ENCODE results near the gene KLRF1. TPM values are rescaled to one million over a fixed set of nuclear protein-coding genes. Genes with fewer than 3 reads are reported as not detected.

KLRF1 gene
- polyA plus RNA-seq, 1 donor from 2014 or later, result 3.0 TPM

- Mint-ChIP-seq H3K4me3 (no peak overlapping the region), H3K27ac (no peak overlapping the region), H3K27me3 (peaks cover 7% of the 10 kb centered on the region), H3K4me1 (no peaks in the 10 kb centered on the region), H3K9me3 (peaks cover 0 to 4% (median 4%) of the 10 kb centered on the region in 3 donors), H3K36me3 (peaks cover 1% of the 10 kb centered on the region)
Measured at GRCh38 chr12:9829982-9830381, 2.7 kb downstream of the KLRF1 start.

- Mint-ChIP-seq H3K4me1 (no peaks in the 10 kb centered on the region), H3K27ac (no peak overlapping the region), H3K36me3 (peaks cover 1% of the 10 kb centered on the region), H3K27me3 (peaks cover 3% of the 10 kb centered on the region), H3K4me3 (no peak overlapping the region), H3K9me3 (peaks cover 0 to 1% (median 0%) of the 10 kb centered on the region in 3 donors)
Measured at GRCh38 chr12:9831720-9832119, 4.4 kb downstream of the KLRF1 start.

DNA sequence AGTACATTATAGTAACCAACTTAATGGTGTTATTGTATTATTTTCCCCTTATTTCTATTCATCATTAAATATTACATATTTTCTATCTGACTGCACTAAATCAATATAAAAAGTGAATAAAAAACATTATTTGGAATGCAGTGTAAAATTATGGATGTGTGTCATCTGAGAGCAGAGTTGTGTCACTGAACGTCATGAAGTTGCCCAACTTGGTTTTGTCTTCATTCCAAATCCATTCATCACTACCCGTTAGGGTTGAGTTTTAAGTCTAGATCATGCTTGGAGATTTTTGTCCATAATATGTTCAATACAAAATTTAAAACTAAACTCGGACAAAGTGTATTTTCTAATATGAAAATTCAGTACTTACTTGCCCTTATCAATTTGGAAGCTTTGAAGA is 16.1 kb downstream of the KLRF1 start:
- peaks cover 0 to 1% (median 0%) of the 10 kb centered on the region in 3 donors for H3K9me3 Mint-ChIP-seq
- no peak overlapping the region for H3K27ac Mint-ChIP-seq
- no peaks in the 10 kb centered on the region for H3K36me3 Mint-ChIP-seq
- no peak overlapping the region for H3K4me3 Mint-ChIP-seq
- no peaks in the 10 kb centered on the region for H3K4me1 Mint-ChIP-seq
- peaks cover 5% of the 10 kb centered on the region for H3K27me3 Mint-ChIP-seq

DNA sequence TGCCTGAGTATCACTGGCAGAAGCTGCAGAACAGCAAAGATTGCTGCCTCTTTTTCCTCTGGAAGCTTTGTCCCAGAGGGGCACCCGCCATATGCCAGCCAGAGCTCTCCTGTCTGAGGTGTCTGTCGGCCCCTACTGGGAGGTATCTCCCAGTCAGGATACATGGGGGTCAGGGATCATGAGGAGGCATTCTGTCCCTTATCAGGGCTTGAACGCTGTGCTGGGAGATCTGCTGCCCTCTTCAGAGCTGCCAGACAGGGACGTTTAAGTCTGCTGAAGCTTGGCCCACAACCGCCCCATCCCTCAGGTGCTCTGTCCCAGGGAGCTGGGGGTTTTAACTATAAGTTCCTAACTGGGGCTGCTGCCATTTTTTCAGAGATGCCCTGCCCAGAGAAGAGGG is 21.6 kb downstream of the KLRF1 start:
- H3K27me3 Mint-ChIP-seq, result peaks cover 16% of the 10 kb centered on the region
- no peak overlapping the region for H3K27ac Mint-ChIP-seq
- H3K4me1 Mint-ChIP-seq, result no peaks in the 10 kb centered on the region
- H3K9me3 Mint-ChIP-seq, result peaks cover 0 to 1% (median 0%) of the 10 kb centered on the region in 3 donors
- no peaks in the 10 kb centered on the region for H3K36me3 Mint-ChIP-seq
- H3K4me3 Mint-ChIP-seq, result no peak overlapping the region

GRCh38 chr12:9851050-9851449 is 23.8 kb downstream of the KLRF1 start:
- Mint-ChIP-seq H3K4me3 (no peak overlapping the region), H3K4me1 (peaks cover 0 to 2% (median 0%) of the 10 kb centered on the region in 3 donors), H3K36me3 (peaks cover 2% of the 10 kb centered on the region), H3K27me3 (peaks cover 20% of the 10 kb centered on the region), H3K27ac (no peak overlapping the region), H3K9me3 (peaks cover 0 to 1% (median 0%) of the 10 kb centered on the region in 3 donors)

DNA sequence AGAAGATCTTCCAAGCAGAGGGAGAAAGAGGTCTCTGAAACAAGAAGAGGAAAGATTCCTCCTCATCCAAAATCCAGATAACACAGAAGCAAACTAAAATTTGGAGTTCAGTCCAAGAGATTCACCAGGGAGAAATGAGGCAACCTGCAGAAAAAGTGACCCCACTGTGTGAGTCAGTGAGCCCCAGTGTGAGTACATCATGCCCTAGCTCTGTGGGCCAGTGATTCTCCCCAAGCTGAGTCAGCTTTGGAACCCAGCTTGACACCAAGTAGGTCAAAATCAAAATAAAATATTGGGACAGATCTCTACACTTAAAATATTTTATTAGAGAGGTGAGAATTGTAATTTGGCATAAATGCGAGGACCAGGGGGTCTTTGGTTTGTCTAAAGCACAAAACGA is 24.6 kb downstream of the KLRF1 start:
- H3K4me1 Mint-ChIP-seq, result peaks cover 0 to 2% (median 0%) of the 10 kb centered on the region in 3 donors
- peaks cover 2% of the 10 kb centered on the region for H3K36me3 Mint-ChIP-seq
- peaks cover 0 to 1% (median 0%) of the 10 kb centered on the region in 3 donors for H3K9me3 Mint-ChIP-seq
- peaks cover 18% of the 10 kb centered on the region for H3K27me3 Mint-ChIP-seq
- H3K4me3 Mint-ChIP-seq, result no peak overlapping the region
- no peak overlapping the region for H3K27ac Mint-ChIP-seq

DNA sequence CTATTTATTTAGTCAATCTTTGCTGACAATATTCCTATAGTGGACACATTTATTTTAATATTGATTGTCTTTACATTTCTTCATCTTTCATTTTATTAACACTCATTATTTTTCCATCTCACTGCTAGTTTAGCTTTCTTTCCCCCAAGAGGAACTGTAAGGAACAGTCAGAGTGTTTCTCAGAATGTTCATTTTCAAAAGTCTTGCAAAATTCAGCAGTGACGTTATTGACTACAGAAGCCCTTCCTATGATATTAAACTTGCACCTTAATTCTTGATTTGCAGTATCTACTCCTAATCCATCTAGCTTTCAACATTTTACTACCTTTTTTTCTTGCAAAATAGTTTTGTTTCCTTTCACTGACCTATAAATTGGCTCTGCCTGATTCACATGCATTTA is 28.9 kb downstream of the KLRF1 start:
- Mint-ChIP-seq H3K27ac (peak overlapping the region in 1 of 3 donors; percentile 85), H3K4me1 (peaks cover 0 to 2% (median 0%) of the 10 kb centered on the region in 3 donors), H3K4me3 (no peak overlapping the region), H3K36me3 (peaks cover 2% of the 10 kb centered on the region), H3K9me3 (no peaks in the 10 kb centered on the region), H3K27me3 (peaks cover 12% of the 10 kb centered on the region)

GRCh38 chr12:9856894-9857293 is 29.6 kb downstream of the KLRF1 start:
- Mint-ChIP-seq H3K4me3 (no peak overlapping the region), H3K9me3 (no peaks in the 10 kb centered on the region), H3K27me3 (peaks cover 8% of the 10 kb centered on the region), H3K4me1 (peaks cover 0 to 2% (median 0%) of the 10 kb centered on the region in 3 donors), H3K36me3 (peaks cover 2% of the 10 kb centered on the region), H3K27ac (no peak overlapping the region)

GRCh38 chr12:9858135-9858534 is 30.9 kb downstream of the KLRF1 start:
- no peak overlapping the region for H3K4me3 Mint-ChIP-seq
- H3K9me3 Mint-ChIP-seq, result peaks cover 0 to 1% (median under 1%) of the 10 kb centered on the region in 3 donors
- peaks cover 0 to 2% (median 0%) of the 10 kb centered on the region in 3 donors for H3K4me1 Mint-ChIP-seq
- peaks cover 2% of the 10 kb centered on the region for H3K36me3 Mint-ChIP-seq
- peaks cover 8% of the 10 kb centered on the region for H3K27me3 Mint-ChIP-seq
- no peak overlapping the region for H3K27ac Mint-ChIP-seq

GRCh38 chr12:9864913-9865675 is 37.8 kb downstream of the KLRF1 start:
- Mint-ChIP-seq H3K36me3 (peaks cover 1% of the 10 kb centered on the region), H3K9me3 (peaks cover 9 to 14% (median 13%) of the 10 kb centered on the region in 3 donors), H3K27me3 (peaks cover 19% of the 10 kb centered on the region), H3K4me1 (peaks cover 10 to 15% (median 11%) of the 10 kb centered on the region in 3 donors), H3K27ac (no peak overlapping the region), H3K4me3 (peak overlapping the region; percentile 11 to 85 (median 38))

- Mint-ChIP-seq H3K36me3 (peaks cover 1% of the 10 kb centered on the region), H3K4me1 (peaks cover 12 to 19% (median 12%) of the 10 kb centered on the region in 3 donors)
Measured at GRCh38 chr12:9866860-9867269, 39.6 kb downstream of the KLRF1 start.

DNA sequence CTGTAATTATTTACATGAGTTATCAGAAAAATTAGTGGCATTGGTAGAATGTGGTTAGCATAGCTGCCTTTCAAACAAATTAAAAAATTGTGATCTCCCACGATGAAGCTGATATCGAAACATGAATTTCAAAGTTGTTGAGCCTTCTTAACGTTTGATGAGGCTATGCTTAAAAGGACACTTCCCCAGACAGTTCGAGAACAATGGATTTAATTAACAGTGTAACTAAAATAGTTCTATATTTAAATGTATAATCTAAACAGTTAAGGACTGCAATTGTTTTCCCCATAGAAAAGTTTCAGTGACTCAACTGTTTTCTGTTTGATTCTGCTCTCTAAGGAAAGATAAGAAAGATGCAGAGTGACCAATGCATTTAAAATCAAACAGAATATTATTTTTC is 40.2 kb downstream of the KLRF1 start:
- Mint-ChIP-seq H3K27me3 (peaks cover 19% of the 10 kb centered on the region), H3K4me3 (peak overlapping the region; percentile 28 to 76 (median 66)), H3K4me1 (peaks cover 12 to 19% (median 12%) of the 10 kb centered on the region in 3 donors), H3K36me3 (peaks cover 1% of the 10 kb centered on the region), H3K9me3 (peaks cover 9 to 14% (median 13%) of the 10 kb centered on the region in 3 donors), H3K27ac (no peak overlapping the region)

More at GRCh38 chr12:9866860-9867269, 39.6 kb downstream of the KLRF1 start:
- Mint-ChIP-seq H3K27ac (peak overlapping the region in 2 of 3 donors; percentile 13 to 17), H3K27me3 (peaks cover 19% of the 10 kb centered on the region), H3K9me3 (peaks cover 9 to 14% (median 13%) of the 10 kb centered on the region in 3 donors), H3K4me3 (peak overlapping the region; percentile 63 to 85 (median 82))

- peaks cover 12 to 19% (median 12%) of the 10 kb centered on the region in 3 donors for H3K4me1 Mint-ChIP-seq
- peaks cover 1% of the 10 kb centered on the region for H3K36me3 Mint-ChIP-seq
- peaks cover 7 to 13% (median 10%) of the 10 kb centered on the region in 3 donors for H3K9me3 Mint-ChIP-seq
- peak overlapping the region in 1 of 3 donors; percentile 89 for H3K27ac Mint-ChIP-seq
- H3K4me3 Mint-ChIP-seq, result peak overlapping the region; percentile 82 to 90 (median 89)
- peaks cover 17% of the 10 kb centered on the region for H3K27me3 Mint-ChIP-seq
Measured at GRCh38 chr12:9868311-9868801, 41.1 kb downstream of the KLRF1 start.

DNA sequence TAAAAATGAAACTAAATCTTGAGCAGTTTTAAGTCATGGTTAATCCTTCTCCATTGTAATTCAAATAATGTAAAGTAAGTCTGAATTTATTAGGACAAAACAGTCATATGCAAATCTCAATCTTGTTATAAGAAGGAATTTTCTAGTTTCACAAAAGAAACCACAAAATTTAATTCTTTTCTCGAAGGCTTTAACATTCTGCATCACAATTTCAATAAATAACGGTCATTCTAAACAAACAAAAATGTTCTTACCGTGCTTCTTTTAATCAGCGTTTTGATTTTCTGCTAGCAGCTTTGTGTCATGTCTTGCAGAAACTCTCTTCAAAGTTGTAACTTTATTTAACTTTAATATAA is 41.6 kb downstream of the KLRF1 start:
- Mint-ChIP-seq H3K27me3 (peaks cover 15% of the 10 kb centered on the region), H3K4me3 (peak overlapping the region; percentile 82 to 90 (median 89)), H3K4me1 (peaks cover 12 to 14% (median 12%) of the 10 kb centered on the region in 3 donors), H3K9me3 (peaks cover 3 to 7% (median 5%) of the 10 kb centered on the region in 3 donors), H3K27ac (peak overlapping the region; percentile 65 to 94 (median 89)), H3K36me3 (peaks cover 1% of the 10 kb centered on the region)
